Measurements from ENCODE around the gene RTTN. TPM values are rescaled to one million over a fixed set of nuclear protein-coding genes. Genes with fewer than 3 reads are reported as not detected.

RTTN gene
- total and polyA plus RNA-seq, 2 donors (not counting 3 experiments of a cell fraction or from before 2014, with no cell fraction given) = 3.1 to 17.4 TPM

DNA sequence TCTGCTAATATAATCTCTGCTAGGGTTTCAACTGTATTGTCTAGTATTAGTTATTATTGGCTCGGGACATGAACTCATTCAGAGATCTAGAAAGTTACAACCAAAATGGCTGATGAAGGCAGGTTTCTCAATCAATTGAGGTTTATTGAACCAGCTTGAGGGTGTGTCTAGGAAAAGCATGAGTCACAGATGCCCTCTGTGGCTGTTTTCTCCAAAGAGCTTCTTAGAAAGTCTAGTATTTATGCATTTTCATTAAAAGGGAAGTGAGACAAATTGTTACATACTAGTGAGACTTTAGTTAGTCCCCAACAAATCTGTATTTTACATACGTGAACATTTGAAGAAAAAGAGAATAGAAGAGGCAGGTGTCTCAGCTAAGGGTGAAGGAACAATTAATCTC is 23.0 kb upstream of the RTTN start:
- intact Hi-C loops (cut with micrococcal nuclease) = no loop called here
- dilution Hi-C loops (cut with MboI; ENCODE audit: extremely low pct_ligation_motif_present, low sequenced_read_pairs) = no loop called here
- no peak overlapping the region for H3K4me2 ChIP-seq (ENCODE audit: insufficient read depth, low read length)
- FAIRE-seq = no peak
- DNase-seq (ENCODE audit: low read depth, low spot score) = no peak
- no peak overlapping the region for H3K4me3 ChIP-seq (replicated peaks in 1 of 3; ENCODE audit: insufficient read depth in 1 of 3, low read depth in 1 of 3, low read length in 3 of 3)
- ChIA-PET CTCF (interaction anchor here (1.1 to 2.4 kb wide), 2 partner anchors 33 to 205 kb away, joined by 3 to 9 read pairs; no protein-coding TSS in a partner anchor), POLR2A (no interaction called here)
- TF ChIP-seq, protein P1, sequence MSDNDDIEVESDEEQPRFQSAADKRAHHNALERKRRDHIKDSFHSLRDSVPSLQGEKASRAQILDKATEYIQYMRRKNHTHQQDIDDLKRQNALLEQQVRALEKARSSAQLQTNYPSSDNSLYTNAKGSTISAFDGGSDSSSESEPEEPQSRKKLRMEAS (IDR thresholded peaks at IDR 0.05; ENCODE audit: insufficient read depth, insufficient read length) = no peak
- TF ChIP-seq, protein P2, sequence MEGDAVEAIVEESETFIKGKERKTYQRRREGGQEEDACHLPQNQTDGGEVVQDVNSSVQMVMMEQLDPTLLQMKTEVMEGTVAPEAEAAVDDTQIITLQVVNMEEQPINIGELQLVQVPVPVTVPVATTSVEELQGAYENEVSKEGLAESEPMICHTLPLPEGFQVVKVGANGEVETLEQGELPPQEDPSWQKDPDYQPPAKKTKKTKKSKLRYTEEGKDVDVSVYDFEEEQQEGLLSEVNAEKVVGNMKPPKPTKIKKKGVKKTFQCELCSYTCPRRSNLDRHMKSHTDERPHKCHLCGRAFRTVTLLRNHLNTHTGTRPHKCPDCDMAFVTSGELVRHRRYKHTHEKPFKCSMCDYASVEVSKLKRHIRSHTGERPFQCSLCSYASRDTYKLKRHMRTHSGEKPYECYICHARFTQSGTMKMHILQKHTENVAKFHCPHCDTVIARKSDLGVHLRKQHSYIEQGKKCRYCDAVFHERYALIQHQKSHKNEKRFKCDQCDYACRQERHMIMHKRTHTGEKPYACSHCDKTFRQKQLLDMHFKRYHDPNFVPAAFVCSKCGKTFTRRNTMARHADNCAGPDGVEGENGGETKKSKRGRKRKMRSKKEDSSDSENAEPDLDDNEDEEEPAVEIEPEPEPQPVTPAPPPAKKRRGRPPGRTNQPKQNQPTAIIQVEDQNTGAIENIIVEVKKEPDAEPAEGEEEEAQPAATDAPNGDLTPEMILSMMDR (IDR thresholded peaks at IDR 0.05; ENCODE audit: extremely low read depth in 1 of 2, insufficient read depth in 1 of 2, low read depth in 1 of 2, low read length in 2 of 2) = no peak
- no peak for TF ChIP-seq GATA2 (IDR thresholded peaks at IDR 0.05; ENCODE audit: insufficient read depth, insufficient read length, low read depth, low read length)
- H2AFZ ChIP-seq (ENCODE audit: low read depth, low read length) = no peak overlapping the region
- no peaks in the 10 kb centered on the region for H3K79me2 ChIP-seq (ENCODE audit: control insufficient read depth, insufficient read depth, low read length)
- H3K9ac ChIP-seq (replicated peaks; ENCODE audit: extremely low read depth, insufficient read depth, low read length) = no peak overlapping the region
- no peaks in the 10 kb centered on the region for H3K4me1 ChIP-seq (ENCODE audit: control insufficient read depth, extremely low read depth, insufficient read depth, low read length)
- H3K9me3 ChIP-seq (replicated peaks; ENCODE audit: control insufficient read depth, insufficient read depth, low read length) = no peaks in the 10 kb centered on the region
- no peaks in the 10 kb centered on the region for H4K20me1 ChIP-seq (replicated peaks; ENCODE audit: control insufficient read depth, extremely low read depth, insufficient read depth, low read length)
- H3K9me1 ChIP-seq (replicated peaks; ENCODE audit: control insufficient read depth, extremely low read depth, insufficient read depth, low read length) = no peaks in the 10 kb centered on the region
- H3K27ac ChIP-seq (ENCODE audit: insufficient read depth, low read depth, low read length) = no peak overlapping the region
- peaks cover 0 to 5% of the 10 kb centered on the region in 2 experiments for H3K27me3 ChIP-seq (ENCODE audit: control insufficient read depth in 2 of 2, insufficient read depth in 2 of 2, low read length in 2 of 2)
- no peaks in the 10 kb centered on the region for H3K36me3 ChIP-seq (ENCODE audit: control insufficient read depth in 2 of 2, extremely low read depth in 1 of 2, insufficient read depth in 2 of 2, low read length in 2 of 2)
- no TSS peak for BruUV-seq (replicated peaks)

DNA sequence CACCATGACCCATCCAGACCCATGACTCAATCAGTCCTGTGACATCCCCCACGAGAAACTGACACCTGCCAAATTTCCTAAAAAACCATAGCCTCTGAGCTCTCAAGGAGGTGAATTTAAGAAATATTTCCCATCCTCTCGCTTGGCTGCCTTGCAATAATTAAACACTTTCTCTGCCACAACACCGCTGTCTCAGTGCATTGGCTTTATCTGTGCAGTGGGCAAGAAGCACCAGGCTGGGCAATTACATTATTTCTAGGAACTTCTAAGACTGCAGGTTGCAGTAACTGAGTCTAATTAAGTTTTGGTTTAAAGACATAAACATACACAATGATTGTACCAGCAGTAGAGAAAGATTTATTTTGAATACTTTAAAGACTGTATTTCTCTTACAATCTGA is 22.0 kb upstream of the RTTN start:
- no peak for TF ChIP-seq EZH2 (IDR thresholded peaks at IDR 0.05; ENCODE audit: borderline replicate concordance, low read depth, low read length, severe bottlenecking)
- no peak for TF ChIP-seq JUN (IDR thresholded peaks at IDR 0.05; ENCODE audit: borderline replicate concordance, insufficient read depth, insufficient read length, low read depth)
- no peak for TF ChIP-seq MYC (IDR thresholded peaks at IDR 0.05; ENCODE audit: low read depth, low read length)
- TF ChIP-seq FOS (IDR thresholded peaks at IDR 0.05; ENCODE audit: borderline replicate concordance, insufficient read depth, low read length) = no peak
- TF ChIP-seq, protein P1 (IDR thresholded peaks at IDR 0.05; ENCODE audit: insufficient read depth, insufficient read length) = no peak
- TF ChIP-seq POLR2A (IDR thresholded peaks at IDR 0.05; ENCODE audit: low read depth, low read length) = no peak
- TF ChIP-seq, protein P2 (IDR thresholded peaks at IDR 0.05; ENCODE audit: extremely low read depth in 1 of 2, insufficient read depth in 1 of 2, low read depth in 1 of 2, low read length in 2 of 2) = no peak
- no peak for TF ChIP-seq GATA2 (IDR thresholded peaks at IDR 0.05; ENCODE audit: insufficient read depth, insufficient read length, low read depth, low read length)
- TF ChIP-seq POLR2AphosphoS5 (IDR thresholded peaks at IDR 0.05; ENCODE audit: insufficient read depth, low read depth, low read length) = no peak
- Histone ChIP-seq H3K79me2 (ENCODE audit: control insufficient read depth, insufficient read depth, low read length) (no peaks in the 10 kb centered on the region), H3K4me3 (replicated peaks in 1 of 3; ENCODE audit: insufficient read depth in 1 of 3, low read depth in 1 of 3, low read length in 3 of 3) (no peak overlapping the region), H2AFZ (ENCODE audit: low read depth, low read length) (no peak overlapping the region), H4K20me1 (replicated peaks; ENCODE audit: control insufficient read depth, extremely low read depth, insufficient read depth, low read length) (no peaks in the 10 kb centered on the region), H3K4me1 (ENCODE audit: control insufficient read depth, extremely low read depth, insufficient read depth, low read length) (no peaks in the 10 kb centered on the region), H3K36me3 (ENCODE audit: control insufficient read depth in 2 of 2, extremely low read depth in 1 of 2, insufficient read depth in 2 of 2, low read length in 2 of 2) (no peaks in the 10 kb centered on the region), H3K4me2 (ENCODE audit: insufficient read depth, low read length) (no peak overlapping the region), H3K27me3 (ENCODE audit: control insufficient read depth in 2 of 2, insufficient read depth in 2 of 2, low read length in 2 of 2) (peaks cover 5% of the 10 kb centered on the region in 2 experiments), H3K9ac (replicated peaks; ENCODE audit: extremely low read depth, insufficient read depth, low read length) (no peak overlapping the region), H3K9me3 (replicated peaks; ENCODE audit: control insufficient read depth, insufficient read depth, low read length) (no peaks in the 10 kb centered on the region), H3K27ac (ENCODE audit: insufficient read depth, low read depth, low read length) (no peak overlapping the region), H3K9me1 (replicated peaks; ENCODE audit: control insufficient read depth, extremely low read depth, insufficient read depth, low read length) (no peaks in the 10 kb centered on the region)
- no peak for FAIRE-seq
- ChIA-PET POLR2A (no interaction called here), CTCF (no interaction called here)
- intact Hi-C loops (cut with micrococcal nuclease) = no loop called here
- no peak for DNase-seq (ENCODE audit: low read depth, low spot score)
- no TSS peak for BruUV-seq (replicated peaks)
- dilution Hi-C loops (cut with MboI; ENCODE audit: extremely low pct_ligation_motif_present, low sequenced_read_pairs) = no loop called here
